ENCODE data around the gene MCTP2.

Gene MCTP2

GRCh38 chr15:94296717-94297116 lies 65.4 kb downstream of the MCTP2 start:
- Histone ChIP-seq H3K27me3 (ENCODE audit: low read length) (no peaks in the 10 kb centered on the region), H3K9ac (ENCODE audit: low read length) (peak overlapping the region; percentile 38), H3F3A (ENCODE audit: insufficient read depth) (peaks cover 45% of the 10 kb centered on the region), H3K9me2 (replicated peaks; ENCODE audit: insufficient read depth, low read length) (no peaks in the 10 kb centered on the region), H3K4me3 (ENCODE audit: insufficient read depth, low read length, poor library complexity, severe bottlenecking) (no peak overlapping the region), H3K27ac (ENCODE audit: low read depth, low read length) (peak overlapping the region; percentile 91), H3K36me3 (ENCODE audit: low read length) (peaks cover 18% of the 10 kb centered on the region; the same call in 1 of the 2 replicates), H3K4me2 (ENCODE audit: low read depth, low read length, poor library complexity, severe bottlenecking) (peak overlapping the region; percentile 63), H3K9me3 (ENCODE audit: insufficient read depth, low read length) (no peaks in the 10 kb centered on the region), H2AFZ (ENCODE audit: low read depth, low read length, severe bottlenecking) (no peak overlapping the region), H3K79me2 (ENCODE audit: insufficient read depth, low read length) (peaks cover 85% of the 10 kb centered on the region), H4K20me1 (ENCODE audit: low read depth, low read length) (no peaks in the 10 kb centered on the region)
- no peak for TF ChIP-seq EZH2phosphoT487 (conservative IDR thresholded peaks at IDR 0.05; ENCODE audit: low read length)
- no peak for TF ChIP-seq CTCF (IDR thresholded peaks at IDR 0.05; ENCODE audit: insufficient read depth, low read length, poor library complexity, severe bottlenecking)

GRCh38 chr15:94297558-94297957 lies 66.2 kb downstream of the MCTP2 start:
- Histone ChIP-seq H3K4me3 (ENCODE audit: insufficient read depth, low read length, poor library complexity, severe bottlenecking) (peak overlapping the region; percentile 6), H4K20me1 (ENCODE audit: low read depth, low read length) (no peaks in the 10 kb centered on the region), H2AFZ (ENCODE audit: low read depth, low read length, severe bottlenecking) (no peak overlapping the region), H3K27ac (ENCODE audit: low read depth, low read length) (peak overlapping the region; percentile 91), H3K9me3 (ENCODE audit: insufficient read depth, low read length) (no peaks in the 10 kb centered on the region), H3K9me2 (replicated peaks; ENCODE audit: insufficient read depth, low read length) (no peaks in the 10 kb centered on the region), H3K4me2 (ENCODE audit: low read depth, low read length, poor library complexity, severe bottlenecking) (peak overlapping the region; percentile 63), H3F3A (ENCODE audit: insufficient read depth) (peaks cover 45% of the 10 kb centered on the region), H3K79me2 (ENCODE audit: insufficient read depth, low read length) (peaks cover 85% of the 10 kb centered on the region), H3K27me3 (ENCODE audit: low read length) (no peaks in the 10 kb centered on the region), H3K36me3 (ENCODE audit: low read length) (peaks cover 26% of the 10 kb centered on the region), H3K9ac (ENCODE audit: low read length) (peak overlapping the region; percentile 38)
- no peak for TF ChIP-seq EZH2phosphoT487 (conservative IDR thresholded peaks at IDR 0.05; ENCODE audit: low read length)
- no peak for TF ChIP-seq CTCF (IDR thresholded peaks at IDR 0.05; ENCODE audit: insufficient read depth, low read length, poor library complexity, severe bottlenecking)

- H3K4me2 ChIP-seq (ENCODE audit: low read depth, low read length, poor library complexity, severe bottlenecking): peak overlapping the region; percentile 63
- no peaks in the 10 kb centered on the region for H3K27me3 ChIP-seq (ENCODE audit: low read length)
- H3K79me2 ChIP-seq (ENCODE audit: insufficient read depth, low read length): peaks cover 83% of the 10 kb centered on the region
- H3F3A ChIP-seq (ENCODE audit: insufficient read depth): peaks cover 42% of the 10 kb centered on the region
- peak overlapping the region; percentile 38 for H3K9ac ChIP-seq (ENCODE audit: low read length)
- TF ChIP-seq CTCF (IDR thresholded peaks at IDR 0.05; ENCODE audit: insufficient read depth, low read length, poor library complexity, severe bottlenecking) (no peak), EZH2phosphoT487 (conservative IDR thresholded peaks at IDR 0.05; ENCODE audit: low read length) (no peak)
- peaks cover 29% of the 10 kb centered on the region for H3K36me3 ChIP-seq (ENCODE audit: low read length)
- no peak overlapping the region for H3K4me3 ChIP-seq (ENCODE audit: insufficient read depth, low read length, poor library complexity, severe bottlenecking)
- no peak overlapping the region for H2AFZ ChIP-seq (ENCODE audit: low read depth, low read length, severe bottlenecking)
- H3K9me2 ChIP-seq (replicated peaks; ENCODE audit: insufficient read depth, low read length): no peaks in the 10 kb centered on the region
- H3K27ac ChIP-seq (ENCODE audit: low read depth, low read length): peak overlapping the region; percentile 91
- no peaks in the 10 kb centered on the region for H4K20me1 ChIP-seq (ENCODE audit: low read depth, low read length)
- H3K9me3 ChIP-seq (ENCODE audit: insufficient read depth, low read length): no peaks in the 10 kb centered on the region
Measured at GRCh38 chr15:94298364-94298763, 67.0 kb downstream of the MCTP2 start.
